Renal cortex interstitium (tissue), 11 donors: Measurements from ENCODE around the gene SH2D3A. TPM values are rescaled to one million over a fixed set of nuclear protein-coding genes. Genes with fewer than 3 reads are reported as not detected.
"Not testable (repeated sequence)": the region's sequence is repeated elsewhere in the genome, so short reads cannot be mapped to it uniquely, and the experiment has no call there.

Source experiments
- DNase-seq, 11 donors: peaks; one replicate each; pipeline ENCODE4 v3.0.0-alpha.2; 2013; ENCODE audit warnings: low read depth in 9 of 11, low spot score in 4 of 11; ENCODE audit errors: extremely low read depth in 1 of 11
- polyA plus RNA-seq, 3 donors: library from polyadenylated mRNA; unstranded; fragments of 120-200 nt; gene quantifications; one replicate each; pipeline ENCODE4 v1.2.1, GENCODE V29; 2013; ENCODE audit not compliant: insufficient read length in 3 of 3

Gene SH2D3A
- polyA plus RNA-seq, 3 donors, result 4.6 to 14.9 (median 5.5) TPM

- no peak for DNase-seq
These were observed 26.7 kb upstream of the SH2D3A start for GRCh38 chr19:6793973-6794372.

- no peak for DNase-seq
These were observed 26.2 kb upstream of the SH2D3A start for GRCh38 chr19:6793411-6793810.

GRCh38 chr19:6791237-6791636 is 24.0 kb upstream of the SH2D3A start:
- DNase-seq, result no peak

GRCh38 chr19:6790194-6791128 is 23.2 kb upstream of the SH2D3A start:
- no peak for DNase-seq

GRCh38 chr19:6788896-6789295 is 21.7 kb upstream of the SH2D3A start:
- no peak for DNase-seq

GRCh38 chr19:6787393-6787792 is 20.2 kb upstream of the SH2D3A start:
- DNase-seq, result no peak

- DNase-seq, result no peak
These were observed 12.0 kb upstream of the SH2D3A start for GRCh38 chr19:6779206-6779605.

- no peak for DNase-seq
These were observed 11.2 kb upstream of the SH2D3A start for GRCh38 chr19:6778386-6778785.

- DNase-seq, result no peak
These were observed 10.2 kb upstream of the SH2D3A start for GRCh38 chr19:6777434-6777833.

- DNase-seq, result no peak
These were observed 9.8 kb upstream of the SH2D3A start for GRCh38 chr19:6776999-6777398.

- DNase-seq, result not testable (repeated sequence)
These were observed 8.8 kb upstream of the SH2D3A start for GRCh38 chr19:6776045-6776444.

GRCh38 chr19:6774821-6775707 is 7.8 kb upstream of the SH2D3A start:
- DNase-seq, result no peak

GRCh38 chr19:6773323-6773931 is 6.2 kb upstream of the SH2D3A start:
- no peak for DNase-seq

- DNase-seq, result no peak
These were observed 5.7 kb upstream of the SH2D3A start for GRCh38 chr19:6772866-6773322.

- DNase-seq, result no peak
These were observed 5.0 kb upstream of the SH2D3A start, which contains the start of gene VAV1 for GRCh38 chr19:6772028-6772865. VAV1 (plus strand) TSS chr19:6772708; CDS start chr19:6772808, 100 bp downstream.

- not testable (repeated sequence) for DNase-seq
These were observed 4.4 kb upstream of the SH2D3A start for GRCh38 chr19:6771648-6772027.

GRCh38 chr19:6769006-6769619 is 1.9 kb upstream of the SH2D3A start:
- no peak for DNase-seq

GRCh38 chr19:6768236-6768785 is 1.1 kb upstream of the SH2D3A start:
- no peak for DNase-seq
